OCI-LY1 (cell line): Measurements from ENCODE around the gene NPEPPS.

Source experiments
- CTCF ChIP-seq: fragments of 200-600 bp; sonication (generic), shearing (Covaris generic); IDR thresholded peaks from 2 replicates; pipeline ENCODE4 v1.5.1; 2017; ENCODE audit warnings: mild to moderate bottlenecking, antibody characterized with exemption, low read length, moderate library complexity, mixed read lengths
- EZH2 ChIP-seq: fragments of 200-600 bp; sonication (generic), shearing (Covaris generic); IDR thresholded peaks from 2 replicates; pipeline ENCODE4 v1.8.0; 2017; ENCODE audit warnings: borderline replicate concordance, mixed run types, mild to moderate bottlenecking, antibody characterized with exemption, low read length, moderate library complexity, mixed read lengths

GRCh38 chr17:47621293-47622179 is 90.6 kb downstream of the NPEPPS start:
- peak; percentile 25; the same call in 1 of the 2 replicates for TF ChIP-seq CTCF
- TF ChIP-seq EZH2 = no peak
